ENCODE data around the gene TNS3.

Gene TNS3

DNA sequence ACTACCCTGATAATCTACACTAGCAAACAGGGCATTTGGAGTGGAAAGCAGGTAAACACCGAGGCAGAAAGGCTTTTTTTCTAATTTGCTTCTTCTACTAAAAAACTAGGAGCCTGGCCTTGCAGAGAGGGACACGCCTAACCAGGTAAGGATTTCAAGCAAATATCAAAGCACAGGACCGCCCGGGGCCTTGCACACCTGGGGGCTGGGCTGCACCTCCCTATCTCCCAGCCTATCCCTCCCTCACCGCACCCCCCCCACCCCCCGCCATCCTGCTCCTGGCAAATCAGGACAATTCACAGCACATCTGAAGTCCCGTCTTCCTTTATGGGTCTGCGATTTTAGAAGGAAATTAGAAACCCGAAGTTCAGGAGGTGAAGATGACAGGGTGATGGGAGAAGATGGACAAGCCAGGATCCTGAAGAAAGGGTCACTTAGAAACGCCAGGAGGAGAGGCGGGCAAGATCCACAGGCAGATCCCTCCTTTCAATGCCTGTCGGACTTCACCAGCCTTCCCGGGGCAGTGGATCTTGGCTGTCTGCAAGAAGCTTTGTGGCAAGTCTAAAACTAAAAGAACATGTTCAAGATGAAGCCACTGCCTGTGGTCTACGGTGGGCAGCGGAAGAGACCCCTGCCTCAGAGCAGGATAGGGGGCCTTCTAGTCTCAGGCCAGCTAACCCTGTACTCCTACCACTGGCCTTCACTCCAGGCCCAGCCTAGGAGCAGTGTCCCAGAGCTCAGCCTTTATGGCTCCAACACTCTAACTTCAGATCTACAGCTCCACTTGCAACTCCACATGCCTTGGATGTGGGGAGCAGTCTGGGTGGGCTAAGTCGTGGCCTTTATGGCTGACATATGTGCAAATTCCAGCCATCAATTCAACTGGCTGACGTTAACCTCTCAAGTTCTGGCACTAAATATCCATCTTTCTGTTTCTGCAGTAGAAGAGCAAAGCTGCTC is 43.9 kb downstream of the TNS3 start:
- H3K4me3 ChIP-seq (ENCODE audit: low read depth, low read length), result peak overlapping the region; percentile 64
- no peak for DNase-seq (ENCODE audit: low read depth)
- TF ChIP-seq, protein P1, sequence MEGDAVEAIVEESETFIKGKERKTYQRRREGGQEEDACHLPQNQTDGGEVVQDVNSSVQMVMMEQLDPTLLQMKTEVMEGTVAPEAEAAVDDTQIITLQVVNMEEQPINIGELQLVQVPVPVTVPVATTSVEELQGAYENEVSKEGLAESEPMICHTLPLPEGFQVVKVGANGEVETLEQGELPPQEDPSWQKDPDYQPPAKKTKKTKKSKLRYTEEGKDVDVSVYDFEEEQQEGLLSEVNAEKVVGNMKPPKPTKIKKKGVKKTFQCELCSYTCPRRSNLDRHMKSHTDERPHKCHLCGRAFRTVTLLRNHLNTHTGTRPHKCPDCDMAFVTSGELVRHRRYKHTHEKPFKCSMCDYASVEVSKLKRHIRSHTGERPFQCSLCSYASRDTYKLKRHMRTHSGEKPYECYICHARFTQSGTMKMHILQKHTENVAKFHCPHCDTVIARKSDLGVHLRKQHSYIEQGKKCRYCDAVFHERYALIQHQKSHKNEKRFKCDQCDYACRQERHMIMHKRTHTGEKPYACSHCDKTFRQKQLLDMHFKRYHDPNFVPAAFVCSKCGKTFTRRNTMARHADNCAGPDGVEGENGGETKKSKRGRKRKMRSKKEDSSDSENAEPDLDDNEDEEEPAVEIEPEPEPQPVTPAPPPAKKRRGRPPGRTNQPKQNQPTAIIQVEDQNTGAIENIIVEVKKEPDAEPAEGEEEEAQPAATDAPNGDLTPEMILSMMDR (conservative IDR thresholded peaks at IDR 0.05; ENCODE audit: low read depth, low read length), result no peak

DNA sequence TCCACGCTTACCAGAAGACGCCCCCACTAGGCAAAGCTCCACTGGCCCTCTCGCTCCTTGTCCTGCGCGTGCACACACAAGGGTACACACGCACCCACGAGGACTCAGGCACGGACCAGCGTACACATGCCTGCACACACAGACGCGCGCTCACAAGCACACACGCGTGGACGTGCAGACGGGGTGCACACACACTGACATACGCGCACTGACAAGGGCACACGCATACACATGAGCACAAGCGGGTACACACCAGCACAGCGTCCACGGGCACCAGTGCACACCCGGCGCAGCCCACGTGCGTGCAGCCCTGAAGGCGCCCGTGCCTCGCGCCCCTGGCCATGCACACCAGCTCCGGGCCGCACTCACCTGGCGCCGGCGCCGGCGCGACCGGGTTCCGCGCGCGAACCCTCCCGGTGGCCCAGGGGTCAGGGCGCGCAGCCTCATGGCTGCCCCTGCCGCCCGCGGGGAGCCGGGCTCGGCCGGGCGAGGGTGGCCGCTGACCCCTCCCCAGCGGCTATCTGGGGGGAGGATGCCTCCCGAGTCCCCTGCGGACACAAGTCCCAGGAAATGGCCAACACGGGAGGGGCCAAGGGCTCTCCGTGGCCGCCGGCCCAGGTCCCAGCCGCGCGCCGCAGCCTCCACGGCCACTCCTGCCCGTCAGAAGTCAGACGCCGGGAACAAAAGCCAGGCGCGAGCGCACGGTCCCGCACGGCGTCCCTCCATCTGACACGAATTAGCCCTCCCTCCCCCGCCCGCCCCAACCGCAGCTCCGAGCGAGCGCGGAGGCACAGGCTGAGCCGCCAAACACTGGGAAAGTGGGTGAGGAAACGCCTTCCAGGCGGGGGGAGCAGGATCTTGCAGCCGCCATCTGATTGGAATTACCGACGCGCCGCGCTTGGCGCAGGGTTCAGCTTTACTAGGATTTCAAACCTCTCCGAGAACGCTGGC is 45.0 kb downstream of the TNS3 start:
- H3K4me3 ChIP-seq (ENCODE audit: low read depth, low read length), result peak overlapping the region; percentile 64

DNA sequence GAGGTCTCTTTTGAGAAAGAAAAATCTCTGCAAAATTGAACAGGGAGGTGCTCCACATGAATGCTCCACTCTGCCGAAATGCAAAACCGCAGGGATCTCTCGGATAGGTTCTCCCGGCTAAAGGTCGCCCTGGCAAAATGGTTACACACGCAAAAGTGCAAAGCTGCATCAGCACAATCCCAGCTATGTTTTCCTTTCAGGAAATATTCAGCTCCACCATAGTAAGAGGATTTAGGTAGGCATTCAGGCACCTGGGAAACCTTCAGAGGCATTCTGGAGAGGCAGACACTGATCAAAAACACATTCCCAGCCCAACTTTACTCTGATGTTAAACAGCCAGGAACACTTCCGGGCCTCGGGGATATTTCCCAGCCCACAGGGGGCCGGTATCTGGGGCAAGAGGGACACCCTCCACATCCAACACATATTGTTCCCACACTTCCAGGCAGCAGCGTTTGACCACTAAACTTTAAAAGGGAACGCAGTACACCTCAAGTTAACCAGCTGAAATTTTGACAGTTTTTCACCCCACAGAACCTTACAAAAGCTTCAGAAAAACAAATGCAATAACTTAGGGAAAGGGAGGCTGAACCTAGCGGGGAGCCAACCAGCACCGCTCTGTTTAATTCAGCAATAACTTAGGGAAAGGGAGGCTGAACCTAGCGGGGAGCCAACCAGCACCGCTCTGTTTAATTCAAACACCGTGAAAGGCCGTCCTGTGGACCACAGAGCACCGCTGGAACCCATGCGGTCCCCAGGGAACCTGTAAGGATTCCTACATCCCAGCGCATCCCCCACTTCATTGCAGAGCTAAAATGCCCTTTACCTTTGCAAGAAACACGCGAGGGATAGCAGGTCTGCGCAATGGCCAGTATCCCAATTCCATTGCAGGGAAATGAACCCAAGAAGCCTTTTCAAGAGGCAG is 45.9 kb downstream of the TNS3 start:
- TF ChIP-seq, protein P1 (conservative IDR thresholded peaks at IDR 0.05; ENCODE audit: low read depth, low read length), result no peak
- DNase-seq (ENCODE audit: low read depth), result peak; percentile 28

More for the DNA sequence above, 45.0 kb downstream of the TNS3 start:
- TF ChIP-seq, protein P1 (conservative IDR thresholded peaks at IDR 0.05; ENCODE audit: low read depth, low read length), result no peak
- peak; percentile 57 for DNase-seq (ENCODE audit: low read depth)

DNA sequence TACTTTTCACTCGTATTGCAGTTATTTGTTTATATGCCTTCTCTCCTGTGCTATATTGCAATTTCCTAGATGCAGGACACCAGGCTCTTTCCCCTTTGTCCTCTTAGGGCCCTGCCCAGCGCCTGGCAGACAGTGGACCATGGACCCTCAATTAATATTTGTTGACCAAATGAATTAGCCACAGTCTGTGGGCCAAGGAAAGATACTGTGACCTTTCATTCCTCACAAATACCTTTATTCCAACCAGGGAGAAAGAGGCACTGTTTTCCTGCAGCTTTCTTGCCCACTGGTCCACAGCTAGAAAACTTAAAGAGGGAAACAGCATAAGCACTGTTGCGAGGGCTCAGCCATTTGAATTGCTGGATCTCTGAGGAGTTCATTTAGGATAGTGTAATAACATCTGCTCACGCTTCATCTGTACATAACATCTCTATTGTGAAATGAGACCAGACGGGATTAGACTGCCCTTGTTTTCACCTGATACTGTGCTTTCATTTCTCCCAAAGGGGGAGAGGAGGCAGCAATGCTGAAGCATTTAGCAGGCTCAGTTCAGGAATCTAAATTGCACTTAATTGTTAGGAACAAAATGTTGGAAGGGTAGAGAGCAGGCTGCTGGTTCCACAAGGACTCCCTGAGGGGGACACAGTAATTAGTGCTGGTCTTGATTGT is 46.7 kb downstream of the TNS3 start:
- TF ChIP-seq, protein P1 (conservative IDR thresholded peaks at IDR 0.05; ENCODE audit: low read depth, low read length), result no peak
- peak; percentile 79 for DNase-seq (ENCODE audit: low read depth)
- H3K4me3 ChIP-seq (ENCODE audit: low read depth, low read length), result no peak overlapping the region

More for the DNA sequence above, 45.9 kb downstream of the TNS3 start:
- peak overlapping the region; percentile 64 for H3K4me3 ChIP-seq (ENCODE audit: low read depth, low read length)

DNA sequence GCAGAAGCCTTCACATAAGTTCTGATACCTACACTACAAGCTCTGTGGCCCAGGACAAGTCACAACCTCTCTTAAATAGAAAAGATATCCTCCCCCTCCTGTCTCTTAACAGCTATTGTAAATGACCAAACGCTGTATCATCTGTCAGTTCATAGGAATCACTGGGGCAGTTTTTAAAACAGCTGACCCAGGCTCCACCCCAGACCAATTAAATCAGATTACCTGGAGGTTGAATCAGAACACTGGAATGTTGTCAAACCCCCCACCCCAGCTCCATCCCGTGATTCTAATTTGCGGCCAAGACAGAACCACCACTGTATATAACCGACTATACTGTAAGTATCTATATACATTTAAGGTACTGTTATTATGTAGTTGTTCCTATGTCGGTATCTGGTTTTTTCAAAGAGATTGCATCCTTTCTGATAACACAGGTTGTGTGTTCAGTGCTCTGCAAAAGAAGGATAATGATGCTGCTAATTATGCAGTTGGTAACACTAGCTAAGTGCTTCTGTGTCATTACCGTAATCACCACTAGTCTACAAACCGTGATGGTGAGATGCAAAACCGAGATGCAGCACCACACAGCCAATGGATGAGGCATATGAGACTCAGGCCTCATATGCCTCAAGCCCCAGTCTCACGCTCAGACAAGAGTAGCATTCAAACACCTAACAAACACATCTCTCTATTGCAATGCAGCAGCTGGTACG is 47.4 kb downstream of the TNS3 start:
- DNase-seq (ENCODE audit: low read depth), result no peak
- H3K4me3 ChIP-seq (ENCODE audit: low read depth, low read length), result no peak overlapping the region
- TF ChIP-seq, protein P1 (conservative IDR thresholded peaks at IDR 0.05; ENCODE audit: low read depth, low read length), result peak; percentile 21

Measured in choroid plexus epithelial cell (primary cell).